GM21786 (cell line): Measurements from ENCODE around the gene SLC44A5.

Experiments
- ATAC-seq: cut with Tn5 transposase; IDR thresholded peaks from one replicate; pipeline ENCODE4 v1.9.1; 2021; ENCODE audit not compliant: unreplicated experiment

Gene SLC44A5

GRCh38 chr1:75589637-75590036 lies 21.3 kb downstream of the SLC44A5 start:
- no peak for ATAC-seq

GRCh38 chr1:75588779-75589475 lies 22.0 kb downstream of the SLC44A5 start:
- ATAC-seq: no peak

GRCh38 chr1:75587692-75588091 lies 23.2 kb downstream of the SLC44A5 start:
- ATAC-seq: no peak

- ATAC-seq: no peak
Measured at GRCh38 chr1:75583282-75583681, 27.6 kb downstream of the SLC44A5 start.

GRCh38 chr1:75582725-75583261 lies 28.1 kb downstream of the SLC44A5 start:
- ATAC-seq: no peak

GRCh38 chr1:75579046-75579445 lies 31.9 kb downstream of the SLC44A5 start:
- ATAC-seq: no peak

GRCh38 chr1:75575837-75576236 lies 35.1 kb downstream of the SLC44A5 start:
- no peak for ATAC-seq

GRCh38 chr1:75567191-75567590 lies 43.7 kb downstream of the SLC44A5 start:
- no peak for ATAC-seq

- no peak for ATAC-seq
Measured at GRCh38 chr1:75559800-75560199, 51.1 kb downstream of the SLC44A5 start.

GRCh38 chr1:75559136-75559535 lies 51.8 kb downstream of the SLC44A5 start:
- ATAC-seq: no peak

- no peak for ATAC-seq
Measured at GRCh38 chr1:75554870-75555269, 56.0 kb downstream of the SLC44A5 start.

GRCh38 chr1:75554181-75554580 lies 56.7 kb downstream of the SLC44A5 start:
- no peak for ATAC-seq

- no peak for ATAC-seq
Measured at GRCh38 chr1:75550559-75550958, 60.4 kb downstream of the SLC44A5 start.

- ATAC-seq: no peak
Measured at GRCh38 chr1:75548721-75549480, 62.0 kb downstream of the SLC44A5 start.

- ATAC-seq: no peak
Measured at GRCh38 chr1:75543705-75544104, 67.2 kb downstream of the SLC44A5 start.

- no peak for ATAC-seq
Measured at GRCh38 chr1:75542818-75543570, 67.9 kb downstream of the SLC44A5 start.

- no peak for ATAC-seq
Measured at GRCh38 chr1:75539230-75540116, 71.4 kb downstream of the SLC44A5 start.

- no peak for ATAC-seq
Measured at GRCh38 chr1:75533085-75533484, 77.8 kb downstream of the SLC44A5 start.

- ATAC-seq: no peak
Measured at GRCh38 chr1:75531570-75531969, 79.3 kb downstream of the SLC44A5 start.

- ATAC-seq: no peak
Measured at GRCh38 chr1:75529488-75529887, 81.4 kb downstream of the SLC44A5 start.

GRCh38 chr1:75528001-75528400 lies 82.9 kb downstream of the SLC44A5 start:
- no peak for ATAC-seq
